Measurements from ENCODE around the gene CYP24A1. TPM values are rescaled to one million over a fixed set of nuclear protein-coding genes. Genes with fewer than 3 reads are reported as not detected.
A peak's percentile ranks its signal among the peaks of the same experiment; 100 is the strongest.

CYP24A1 gene
- polyA plus RNA-seq, 1 donor (not counting 4 experiments of a cell fraction or from before 2014, with no cell fraction given) = 18.2 TPM

DNA sequence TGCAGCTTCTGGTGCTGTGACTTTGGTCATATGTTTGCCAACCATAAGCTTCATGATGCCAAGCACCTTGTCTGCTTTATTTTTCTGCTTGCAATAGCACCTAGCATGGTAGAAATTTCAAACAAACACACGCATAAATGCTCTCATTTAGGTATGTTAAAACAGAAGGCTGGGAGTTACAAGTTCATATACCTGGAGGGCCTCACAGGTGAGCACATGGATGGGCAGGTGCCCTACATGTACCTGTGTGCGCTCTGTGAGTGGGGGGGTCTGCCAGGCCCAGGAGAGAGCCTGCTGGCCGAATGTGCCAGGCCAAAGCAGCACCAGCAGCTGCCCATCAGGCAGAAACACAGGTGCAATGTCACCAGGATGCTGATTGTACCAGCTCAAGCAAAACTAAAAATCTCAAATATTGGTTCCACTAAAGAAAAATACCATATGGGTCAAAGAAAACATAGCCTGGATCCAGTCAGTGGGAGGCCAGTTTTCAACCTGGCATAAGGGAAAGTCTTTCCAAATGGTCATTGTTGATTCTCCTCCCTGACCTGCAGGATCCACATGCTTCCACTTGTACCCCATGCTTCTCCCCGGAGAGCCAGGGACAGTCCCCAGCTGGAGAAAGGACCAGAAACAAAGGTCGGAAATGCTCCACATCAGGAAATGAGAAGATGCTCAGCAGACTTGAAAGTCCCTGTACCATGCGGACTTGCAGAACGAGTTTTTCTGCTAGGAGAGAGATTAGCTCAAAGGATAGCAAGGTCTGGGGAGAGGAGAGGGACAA lies 26.9 kb upstream of the CYP24A1 start:
- FAIRE-seq = no peak
- Histone ChIP-seq H3K36me3 (ENCODE audit: control insufficient read depth in 2 of 2, extremely low read depth in 1 of 2, insufficient read depth in 2 of 2, low read length in 2 of 2) (no peaks in the 10 kb centered on the region), H3K4me1 (ENCODE audit: control insufficient read depth, extremely low read depth, insufficient read depth, low read length) (peaks cover 29% of the 10 kb centered on the region), H4K20me1 (ENCODE audit: control insufficient read depth, extremely low read depth, insufficient read depth, low read length) (no peaks in the 10 kb centered on the region), H3K9me1 (ENCODE audit: control insufficient read depth, extremely low read depth, insufficient read depth, low read length) (no peaks in the 10 kb centered on the region), H3K4me2 (ENCODE audit: control insufficient read depth, extremely low read depth, insufficient read depth, low read depth, low read length) (no peak overlapping the region), H3K27ac (ENCODE audit: control insufficient read depth, insufficient read depth, low read length) (no peak overlapping the region), H3K79me2 (ENCODE audit: control insufficient read depth, insufficient read depth, low read length) (no peaks in the 10 kb centered on the region), H3K27me3 (ENCODE audit: control insufficient read depth, extremely low read depth, insufficient read depth, low read length) (no peaks in the 10 kb centered on the region), H3K4me3 (ENCODE audit: control insufficient read depth in 2 of 3, extremely low read depth in 1 of 3, insufficient read depth in 2 of 3, low read depth in 1 of 3, low read length in 3 of 3) (no peak overlapping the region), H2AFZ (ENCODE audit: control insufficient read depth, low read length) (no peak overlapping the region), H3K9ac (ENCODE audit: control insufficient read depth, extremely low read depth, insufficient read depth, low read length) (no peak overlapping the region), H3K9me3 (ENCODE audit: control insufficient read depth, low read depth, low read length) (no peaks in the 10 kb centered on the region)
- no peak for TF ChIP-seq EZH2 (IDR thresholded peaks at IDR 0.05; ENCODE audit: low read length)
- TF ChIP-seq, protein P1, sequence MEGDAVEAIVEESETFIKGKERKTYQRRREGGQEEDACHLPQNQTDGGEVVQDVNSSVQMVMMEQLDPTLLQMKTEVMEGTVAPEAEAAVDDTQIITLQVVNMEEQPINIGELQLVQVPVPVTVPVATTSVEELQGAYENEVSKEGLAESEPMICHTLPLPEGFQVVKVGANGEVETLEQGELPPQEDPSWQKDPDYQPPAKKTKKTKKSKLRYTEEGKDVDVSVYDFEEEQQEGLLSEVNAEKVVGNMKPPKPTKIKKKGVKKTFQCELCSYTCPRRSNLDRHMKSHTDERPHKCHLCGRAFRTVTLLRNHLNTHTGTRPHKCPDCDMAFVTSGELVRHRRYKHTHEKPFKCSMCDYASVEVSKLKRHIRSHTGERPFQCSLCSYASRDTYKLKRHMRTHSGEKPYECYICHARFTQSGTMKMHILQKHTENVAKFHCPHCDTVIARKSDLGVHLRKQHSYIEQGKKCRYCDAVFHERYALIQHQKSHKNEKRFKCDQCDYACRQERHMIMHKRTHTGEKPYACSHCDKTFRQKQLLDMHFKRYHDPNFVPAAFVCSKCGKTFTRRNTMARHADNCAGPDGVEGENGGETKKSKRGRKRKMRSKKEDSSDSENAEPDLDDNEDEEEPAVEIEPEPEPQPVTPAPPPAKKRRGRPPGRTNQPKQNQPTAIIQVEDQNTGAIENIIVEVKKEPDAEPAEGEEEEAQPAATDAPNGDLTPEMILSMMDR (optimal IDR thresholded peaks at IDR 0.05 in 1 of 3, IDR thresholded peaks at IDR 0.05 in 1 of 3, conservative IDR thresholded peaks at IDR 0.05 in 1 of 3; ENCODE audit: extremely low read depth in 1 of 3, insufficient read depth in 2 of 3, low read length in 3 of 3) = no peak
- dilution Hi-C loops (cut with MboI; ENCODE audit: extremely low pct_ligation_motif_present, low sequenced_read_pairs) = no loop called here
- no peak for DNase-seq (ENCODE audit: low read depth, low spot score)

DNA sequence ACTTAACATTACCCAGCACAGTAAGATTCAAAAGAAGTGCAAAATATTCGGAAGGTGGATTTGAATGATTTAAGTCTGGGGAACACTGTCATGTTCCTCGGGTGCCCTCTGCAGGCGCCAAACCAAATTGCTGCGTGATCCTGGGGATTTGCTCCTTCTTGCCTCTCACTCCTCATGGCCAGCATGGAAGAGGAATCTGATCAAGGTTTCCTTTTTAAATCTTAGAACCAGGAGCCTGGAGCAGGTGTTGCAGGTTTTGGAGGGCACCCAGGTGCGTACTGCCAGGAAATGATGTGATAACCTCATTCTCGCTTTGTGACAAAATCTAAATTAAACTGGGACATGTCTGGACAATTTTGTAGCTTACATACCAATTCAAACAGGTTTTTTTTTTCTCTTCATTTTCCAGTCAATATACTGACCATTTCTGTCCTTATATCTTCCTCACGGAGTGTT lies 26.0 kb upstream of the CYP24A1 start:
- DNase-seq (ENCODE audit: low read depth, low spot score) (no peak), FAIRE-seq (peak; percentile 84)
- Histone ChIP-seq H3K79me2 (ENCODE audit: control insufficient read depth, insufficient read depth, low read length) (no peaks in the 10 kb centered on the region), H2AFZ (ENCODE audit: control insufficient read depth, low read length) (peak overlapping the region; percentile 20), H3K4me2 (ENCODE audit: control insufficient read depth, extremely low read depth, insufficient read depth, low read depth, low read length) (peak overlapping the region; percentile 12), H3K4me1 (ENCODE audit: control insufficient read depth, extremely low read depth, insufficient read depth, low read length) (peaks cover 34% of the 10 kb centered on the region), H4K20me1 (ENCODE audit: control insufficient read depth, extremely low read depth, insufficient read depth, low read length) (no peaks in the 10 kb centered on the region), H3K36me3 (ENCODE audit: control insufficient read depth in 2 of 2, extremely low read depth in 1 of 2, insufficient read depth in 2 of 2, low read length in 2 of 2) (no peaks in the 10 kb centered on the region), H3K27me3 (ENCODE audit: control insufficient read depth, extremely low read depth, insufficient read depth, low read length) (no peaks in the 10 kb centered on the region), H3K4me3 (ENCODE audit: control insufficient read depth in 2 of 3, extremely low read depth in 1 of 3, insufficient read depth in 2 of 3, low read depth in 1 of 3, low read length in 3 of 3) (no peak overlapping the region), H3K27ac (ENCODE audit: control insufficient read depth, insufficient read depth, low read length) (no peak overlapping the region), H3K9me3 (ENCODE audit: control insufficient read depth, low read depth, low read length) (no peaks in the 10 kb centered on the region), H3K9ac (ENCODE audit: control insufficient read depth, extremely low read depth, insufficient read depth, low read length) (no peak overlapping the region), H3K9me1 (ENCODE audit: control insufficient read depth, extremely low read depth, insufficient read depth, low read length) (no peaks in the 10 kb centered on the region)
- TF ChIP-seq, protein P1 (optimal IDR thresholded peaks at IDR 0.05 in 1 of 3, IDR thresholded peaks at IDR 0.05 in 1 of 3, conservative IDR thresholded peaks at IDR 0.05 in 1 of 3; ENCODE audit: extremely low read depth in 1 of 3, insufficient read depth in 2 of 3, low read length in 3 of 3) = peak; percentile 86 to 95 (median 93)
- TF ChIP-seq EZH2 (IDR thresholded peaks at IDR 0.05; ENCODE audit: low read length) = no peak
- dilution Hi-C loops (cut with MboI; ENCODE audit: extremely low pct_ligation_motif_present, low sequenced_read_pairs) = no loop called here
